B cell (primary cell): ENCODE data around the gene CAMK2D.

Source experiments
- EZH2 ChIP-seq: IDR thresholded peaks from 2 replicates; pipeline ENCODE4 v1.6.1; 2012; ENCODE audit warnings: borderline replicate concordance, low read depth, mild to moderate bottlenecking, moderate library complexity, low read length; ENCODE audit not compliant: insufficient read depth, poor library complexity, severe bottlenecking
- TF ChIP-seq, protein P1 (sequence below): fragments of 200-600 bp; IDR thresholded peaks from one replicate; pipeline ENCODE4 v1.8.0; 2022; ENCODE audit warnings: antibody characterized with exemption, mild to moderate bottlenecking

DNA sequence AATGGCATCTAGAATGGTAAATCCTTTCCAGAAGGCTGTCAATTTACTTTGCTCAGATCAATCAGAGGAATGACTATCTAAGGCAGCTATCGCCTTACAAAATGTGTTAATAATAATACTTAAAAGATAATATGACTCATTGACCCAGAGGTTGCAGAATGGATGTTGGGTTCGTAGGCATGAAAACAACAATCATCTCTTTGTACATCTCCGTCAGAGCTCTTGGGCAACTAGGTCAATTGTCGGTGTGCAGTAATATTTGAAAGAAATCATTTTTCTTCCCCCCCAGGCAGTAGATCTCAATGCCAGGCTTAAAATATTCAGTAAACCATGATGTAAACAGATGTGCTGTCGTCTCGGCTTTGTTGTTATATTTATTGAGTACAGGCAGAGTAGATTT is 165.1 kb downstream of the CAMK2D start:
- TF ChIP-seq, protein P1, sequence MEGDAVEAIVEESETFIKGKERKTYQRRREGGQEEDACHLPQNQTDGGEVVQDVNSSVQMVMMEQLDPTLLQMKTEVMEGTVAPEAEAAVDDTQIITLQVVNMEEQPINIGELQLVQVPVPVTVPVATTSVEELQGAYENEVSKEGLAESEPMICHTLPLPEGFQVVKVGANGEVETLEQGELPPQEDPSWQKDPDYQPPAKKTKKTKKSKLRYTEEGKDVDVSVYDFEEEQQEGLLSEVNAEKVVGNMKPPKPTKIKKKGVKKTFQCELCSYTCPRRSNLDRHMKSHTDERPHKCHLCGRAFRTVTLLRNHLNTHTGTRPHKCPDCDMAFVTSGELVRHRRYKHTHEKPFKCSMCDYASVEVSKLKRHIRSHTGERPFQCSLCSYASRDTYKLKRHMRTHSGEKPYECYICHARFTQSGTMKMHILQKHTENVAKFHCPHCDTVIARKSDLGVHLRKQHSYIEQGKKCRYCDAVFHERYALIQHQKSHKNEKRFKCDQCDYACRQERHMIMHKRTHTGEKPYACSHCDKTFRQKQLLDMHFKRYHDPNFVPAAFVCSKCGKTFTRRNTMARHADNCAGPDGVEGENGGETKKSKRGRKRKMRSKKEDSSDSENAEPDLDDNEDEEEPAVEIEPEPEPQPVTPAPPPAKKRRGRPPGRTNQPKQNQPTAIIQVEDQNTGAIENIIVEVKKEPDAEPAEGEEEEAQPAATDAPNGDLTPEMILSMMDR = no peak
- no peak for TF ChIP-seq EZH2
